ENCODE results near the gene OVCA2.

OVCA2 gene

DNA sequence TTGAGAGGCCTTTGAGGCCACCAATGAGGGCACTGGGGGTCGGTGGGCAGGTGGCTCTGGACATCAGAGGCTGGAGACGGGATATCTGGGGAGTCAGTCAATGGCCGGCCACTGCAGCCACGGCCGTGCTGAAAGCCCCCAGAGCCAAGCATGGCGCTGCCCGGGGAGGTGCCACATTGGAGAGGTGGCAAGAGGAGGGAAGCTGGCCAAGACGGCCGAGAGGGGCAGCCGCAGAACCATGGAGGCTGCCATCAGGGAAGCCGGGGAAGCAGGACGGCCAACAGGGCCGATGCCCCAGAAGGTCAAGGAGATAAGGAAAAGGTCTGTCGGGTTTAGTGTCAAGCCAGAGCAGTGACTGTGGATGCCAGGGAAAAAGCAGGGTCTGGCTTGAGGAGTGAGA lies 26.5 kb upstream of the OVCA2 start:
- no peak for DNase-seq

DNA sequence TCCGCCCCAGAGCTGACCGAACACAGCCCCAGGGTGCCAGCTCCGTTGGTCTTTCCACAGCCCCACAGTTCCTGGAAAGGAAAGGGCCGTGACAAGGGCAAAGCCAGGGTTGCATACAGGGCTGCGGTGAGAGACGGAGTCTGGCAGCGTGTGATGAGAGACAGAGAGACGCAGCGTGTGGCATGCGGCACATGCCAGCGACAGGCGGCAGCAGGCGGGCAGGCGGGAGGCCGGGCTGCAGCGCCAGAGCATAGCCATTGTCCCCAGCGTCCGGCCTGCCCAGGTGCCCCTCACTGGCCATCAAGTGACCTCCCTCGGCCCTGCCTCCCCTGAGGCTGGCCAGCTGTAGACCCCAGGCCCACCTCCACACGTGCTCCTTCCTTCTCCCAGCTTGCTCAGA lies 25.3 kb upstream of the OVCA2 start:
- DNase-seq, result no peak

DNA sequence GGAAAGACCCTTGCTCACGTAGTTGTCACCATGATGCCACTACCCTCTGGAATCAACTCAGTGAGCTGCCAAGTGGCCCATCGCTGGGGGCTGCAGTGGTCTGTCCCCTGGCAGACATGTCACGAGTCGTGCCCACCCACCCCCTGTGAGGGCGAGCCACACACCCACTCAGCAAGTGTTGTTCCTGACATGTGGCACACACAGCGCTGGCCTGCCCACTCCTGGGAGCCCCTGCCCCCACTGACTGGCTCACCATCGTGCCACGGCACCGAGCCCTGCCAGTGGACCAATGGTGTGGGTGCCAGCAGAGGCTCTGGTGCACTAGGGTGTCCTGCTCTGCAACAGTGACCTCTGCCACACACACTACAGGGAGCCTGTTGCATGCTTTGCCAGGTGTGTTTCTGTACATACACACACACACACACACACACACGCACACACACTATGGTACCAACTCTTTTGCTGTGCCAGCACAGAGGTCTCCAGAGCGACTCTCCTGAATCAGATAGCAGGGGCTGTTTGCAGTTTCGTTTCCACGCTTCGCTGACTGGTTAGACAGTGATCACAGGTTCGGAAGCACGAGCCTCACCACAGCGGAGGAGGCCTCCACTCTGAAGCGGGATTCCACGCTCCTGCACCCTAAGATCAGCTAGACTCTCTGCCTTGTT lies 24.4 kb upstream of the OVCA2 start:
- no peak for DNase-seq

DNA sequence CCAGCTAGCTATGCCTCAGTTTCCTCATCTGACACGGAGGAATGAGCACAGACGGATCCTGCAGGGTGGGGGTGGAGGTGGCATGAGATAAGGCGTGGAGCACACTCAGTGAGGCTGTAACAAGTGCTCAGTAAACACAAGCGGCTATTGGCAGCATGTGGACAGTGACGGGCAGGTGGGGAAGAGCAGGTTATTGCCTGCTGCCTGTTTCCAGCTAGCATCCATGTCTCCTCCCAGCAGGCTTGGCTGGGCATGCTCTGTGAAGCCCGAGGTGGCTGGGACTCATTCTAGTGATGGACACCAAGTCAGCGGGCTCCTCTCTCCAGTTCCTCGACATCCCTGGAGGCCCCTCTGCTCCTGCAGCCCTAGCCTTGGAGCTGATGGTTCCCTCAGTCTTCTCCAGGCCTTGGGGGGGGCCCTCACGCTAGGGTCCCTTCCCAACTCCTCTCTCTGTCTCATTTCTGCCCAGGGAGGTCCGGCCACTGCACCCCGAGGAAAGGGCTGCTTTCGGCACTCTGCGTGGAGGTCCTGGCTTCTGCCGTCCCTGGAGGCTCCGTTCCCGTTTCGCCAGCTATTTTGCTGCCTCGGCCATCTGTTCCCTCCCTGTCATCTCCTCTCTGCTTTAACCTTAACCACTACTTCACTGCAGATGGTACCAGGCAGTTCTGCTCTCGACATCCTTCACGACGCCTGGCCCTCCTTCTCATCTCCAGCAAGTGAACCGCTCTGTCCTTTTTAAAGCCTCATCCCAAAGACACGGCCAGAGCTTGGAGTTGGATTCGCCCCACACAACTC lies 22.9 kb upstream of the OVCA2 start:
- no peak for DNase-seq

DNA sequence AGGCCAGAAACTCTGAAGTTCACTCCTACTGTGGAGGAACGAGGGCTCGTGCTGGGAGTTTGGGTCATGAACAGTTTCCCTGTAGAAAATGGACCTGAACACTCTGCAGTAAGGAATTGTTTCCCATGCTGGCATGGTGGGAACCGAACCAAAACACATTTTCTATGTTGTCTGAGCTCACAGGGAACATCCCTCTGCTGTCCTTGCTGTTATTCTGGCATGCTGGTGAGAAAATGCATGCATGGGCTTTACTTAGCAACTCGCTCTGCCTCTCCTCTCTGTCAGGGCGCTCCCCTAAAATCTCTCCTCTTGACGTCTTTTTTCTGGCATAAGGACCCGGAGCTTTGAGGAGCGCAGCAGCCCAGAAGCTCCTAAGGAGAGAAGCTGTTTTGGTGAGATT lies 22.1 kb upstream of the OVCA2 start:
- no peak for DNase-seq

DNA sequence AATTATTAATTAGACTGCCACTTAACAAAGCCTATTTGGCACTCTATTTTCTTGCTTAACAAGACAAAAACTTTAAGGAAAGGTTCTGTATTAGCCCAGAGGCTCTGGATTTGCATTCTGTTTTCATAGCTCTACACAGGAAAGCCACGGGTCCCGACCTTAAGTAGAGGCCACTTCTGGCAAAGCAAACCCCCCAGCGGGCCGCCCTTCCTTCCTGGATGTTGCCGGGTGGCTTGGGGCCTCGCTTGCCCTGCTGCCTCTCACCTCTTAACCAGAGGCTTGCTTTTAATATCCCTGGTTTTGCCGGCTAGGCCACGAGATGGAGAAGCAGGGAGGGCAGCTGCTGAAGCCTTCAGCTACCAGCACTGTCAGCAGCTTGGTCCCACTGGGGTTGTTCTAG lies 21.1 kb upstream of the OVCA2 start:
- DNase-seq, result no peak

DNA sequence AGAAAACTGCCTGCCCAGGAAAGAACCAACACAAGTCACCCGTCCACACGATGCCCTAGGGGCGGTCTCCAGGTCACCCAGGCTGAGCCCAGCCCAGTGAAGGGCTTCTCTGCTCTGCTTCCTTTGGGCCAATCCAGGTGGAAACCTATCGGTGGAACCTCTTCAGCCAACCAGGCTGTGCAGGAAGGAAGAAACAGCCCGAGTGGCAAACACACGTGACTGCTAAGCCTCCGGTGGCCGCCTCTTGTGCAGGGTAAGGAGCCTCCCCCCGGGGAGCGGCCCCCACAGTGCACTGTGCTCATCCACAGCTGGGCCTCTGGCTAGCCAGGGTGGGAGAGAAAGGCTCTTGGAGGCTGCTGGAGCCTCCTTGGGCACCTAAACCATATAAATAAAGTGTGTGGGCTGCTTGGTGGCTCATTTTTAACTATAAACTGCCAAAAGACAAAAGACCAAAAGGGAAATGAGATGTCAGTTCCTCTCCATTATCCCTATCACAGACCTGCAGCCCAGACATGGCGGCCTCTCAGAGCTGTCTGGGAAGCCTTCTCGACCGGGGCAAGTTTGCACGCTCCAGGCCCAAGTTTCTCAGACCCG lies 19.1 kb upstream of the OVCA2 start:
- peak; percentile 37 for DNase-seq

DNA sequence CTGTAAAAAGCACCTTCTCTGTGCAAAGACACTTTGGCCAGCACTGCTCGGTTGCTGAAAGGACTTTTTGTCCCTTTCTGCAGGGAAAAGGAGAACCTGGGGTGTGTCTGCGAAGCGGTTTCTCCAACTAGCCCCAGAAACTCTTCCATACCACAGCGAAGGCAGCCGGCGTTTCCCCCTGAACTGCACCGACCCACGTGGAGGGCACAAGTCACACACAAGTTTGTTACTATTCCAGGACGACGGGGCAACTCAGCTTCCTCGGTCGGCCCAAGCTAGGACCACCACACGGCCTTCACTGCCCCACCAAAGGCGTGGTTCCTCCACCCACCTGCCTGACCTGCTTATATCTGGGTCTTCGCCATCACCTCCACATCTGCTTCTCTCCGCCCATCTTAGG lies 18.6 kb upstream of the OVCA2 start:
- no peak for DNase-seq

DNA sequence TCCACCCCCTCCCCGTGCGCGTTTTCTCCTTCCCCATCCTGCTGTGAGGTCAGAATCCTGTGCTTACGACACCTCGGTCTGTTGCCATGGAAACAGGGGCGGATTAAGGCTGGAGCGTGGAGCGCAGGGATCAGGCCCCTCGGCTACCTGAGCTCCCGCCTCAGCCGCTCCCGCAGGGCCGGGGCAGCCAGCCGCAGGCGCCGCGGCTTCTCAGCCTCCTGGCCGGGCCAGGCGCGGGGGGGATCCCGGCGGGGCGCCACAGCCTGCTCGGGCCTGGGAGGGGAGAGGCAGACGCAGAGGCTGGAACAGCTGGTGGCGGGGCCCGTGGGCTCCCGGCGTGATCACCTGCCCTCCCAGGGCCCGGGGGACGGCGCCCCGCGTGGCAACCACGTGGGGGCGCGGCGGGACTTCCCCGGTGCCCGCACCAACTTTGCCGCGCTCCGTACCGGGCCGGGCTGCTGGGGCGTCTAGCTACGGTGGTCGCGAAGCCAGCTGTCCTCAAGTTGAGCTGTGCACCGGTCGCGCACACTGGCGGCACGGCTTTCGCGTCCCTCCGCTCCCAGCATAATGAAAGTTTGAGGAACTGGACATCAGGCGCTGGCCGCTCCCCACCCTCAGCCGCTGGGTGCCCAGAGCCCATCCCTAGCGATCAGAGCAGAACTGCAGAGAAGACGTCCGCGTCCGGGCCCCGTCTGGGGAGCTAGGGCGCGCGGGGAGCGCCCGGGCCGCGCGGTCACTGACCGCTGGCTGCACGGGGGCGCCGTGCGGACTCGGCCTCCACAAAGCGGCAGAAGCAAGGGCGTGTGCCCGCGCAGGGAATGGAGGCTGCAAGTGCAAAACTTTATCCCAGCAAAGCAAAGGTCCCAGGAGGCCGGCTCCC lies 17.9 kb upstream of the OVCA2 start:
- peak; percentile 72 for DNase-seq

DNA sequence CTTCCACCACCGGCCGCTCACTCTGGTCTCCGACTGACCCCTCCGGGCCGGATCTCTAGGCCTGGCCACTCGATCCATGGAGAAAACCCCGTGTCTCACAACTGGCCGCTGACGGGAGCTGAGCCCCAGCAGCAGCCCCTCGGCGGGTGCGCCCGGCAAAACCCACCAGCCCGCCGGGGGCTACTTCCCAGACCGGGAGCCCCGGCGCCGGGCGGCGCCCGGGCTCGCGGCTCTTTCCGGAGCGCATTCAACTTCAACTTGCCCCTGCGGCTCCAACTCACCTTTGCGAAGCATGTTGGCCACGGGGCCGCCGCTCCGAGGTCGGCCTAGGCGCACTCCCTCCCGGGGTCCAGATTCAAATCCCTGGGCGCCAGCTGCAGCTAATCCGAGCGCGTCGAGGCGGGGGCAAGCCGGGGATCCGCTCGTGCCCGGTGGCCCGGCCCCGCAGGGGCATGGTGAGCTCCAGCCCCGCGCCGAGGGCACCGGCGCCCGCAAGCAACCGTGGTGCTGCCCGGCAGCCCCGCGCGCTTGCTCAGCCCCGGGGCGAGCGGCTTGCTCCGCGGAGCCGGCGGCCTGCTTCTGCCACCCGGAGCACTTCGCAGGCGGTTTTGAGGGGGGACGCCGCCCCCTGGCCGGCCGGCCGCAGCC lies 17.1 kb upstream of the OVCA2 start:
- no peak for DNase-seq

DNA sequence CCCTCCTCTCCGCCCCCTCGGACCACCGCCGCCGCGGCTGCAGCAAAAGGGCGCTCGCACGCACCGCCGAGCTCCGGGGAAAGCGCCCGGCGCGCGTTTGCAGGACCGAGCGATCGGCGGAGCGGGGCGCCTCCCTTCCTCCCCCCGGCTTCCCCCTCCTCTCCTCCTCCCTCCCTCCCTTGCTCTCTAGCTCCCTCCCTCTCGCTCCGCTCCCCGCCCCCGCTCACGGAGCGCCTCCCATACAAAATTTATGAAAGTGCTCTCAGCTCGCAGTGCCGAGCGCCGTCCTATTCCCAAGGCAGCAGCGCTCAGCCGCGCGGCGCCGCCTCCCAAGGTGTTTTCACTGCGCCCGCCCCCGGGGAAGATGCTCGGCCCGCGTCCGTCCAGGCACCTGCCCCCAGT lies 16.6 kb upstream of the OVCA2 start, which contains the start of gene RTN4RL1:
TSS of gene RTN4RL1 (minus strand) at position 115 of the 402 bp plus-strand sequence. CDS start 469 bp downstream, outside the sequence.
- peak; percentile 82 for DNase-seq

DNA sequence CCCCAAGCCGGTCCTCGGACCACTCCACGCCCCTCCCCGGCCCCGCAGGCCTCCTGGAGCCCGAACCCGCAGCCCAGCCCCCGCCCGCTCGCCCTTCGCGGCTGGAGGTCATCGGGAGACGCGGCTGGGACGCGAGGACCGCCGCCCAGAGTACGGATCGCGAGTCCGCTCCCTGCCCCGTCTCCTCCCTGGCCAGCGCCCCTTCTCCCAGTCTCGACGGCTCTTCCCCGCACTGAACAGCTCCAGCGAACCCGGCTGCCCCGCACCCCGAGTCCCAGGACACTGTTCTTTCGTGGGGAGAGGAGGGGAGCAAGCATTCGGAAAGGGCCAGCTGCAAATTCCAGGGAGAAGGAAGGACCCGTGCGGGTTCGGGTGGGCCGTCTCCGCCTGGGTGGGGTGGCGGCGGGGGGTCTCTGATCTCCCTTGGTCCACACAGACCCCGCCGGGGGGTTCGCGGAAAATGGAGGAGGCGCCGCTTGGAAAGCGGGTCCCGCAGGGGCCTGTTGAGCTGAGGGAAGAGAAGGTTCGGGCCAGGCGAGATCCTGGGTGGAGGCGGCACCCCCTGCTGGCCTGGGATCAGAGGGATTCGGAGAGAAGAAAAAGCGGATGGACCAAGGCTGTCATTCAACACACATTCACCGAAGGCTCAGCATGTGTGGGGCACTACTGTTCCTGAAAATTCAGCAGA lies 16.1 kb upstream of the OVCA2 start:
- DNase-seq, result peak; percentile 73

DNA sequence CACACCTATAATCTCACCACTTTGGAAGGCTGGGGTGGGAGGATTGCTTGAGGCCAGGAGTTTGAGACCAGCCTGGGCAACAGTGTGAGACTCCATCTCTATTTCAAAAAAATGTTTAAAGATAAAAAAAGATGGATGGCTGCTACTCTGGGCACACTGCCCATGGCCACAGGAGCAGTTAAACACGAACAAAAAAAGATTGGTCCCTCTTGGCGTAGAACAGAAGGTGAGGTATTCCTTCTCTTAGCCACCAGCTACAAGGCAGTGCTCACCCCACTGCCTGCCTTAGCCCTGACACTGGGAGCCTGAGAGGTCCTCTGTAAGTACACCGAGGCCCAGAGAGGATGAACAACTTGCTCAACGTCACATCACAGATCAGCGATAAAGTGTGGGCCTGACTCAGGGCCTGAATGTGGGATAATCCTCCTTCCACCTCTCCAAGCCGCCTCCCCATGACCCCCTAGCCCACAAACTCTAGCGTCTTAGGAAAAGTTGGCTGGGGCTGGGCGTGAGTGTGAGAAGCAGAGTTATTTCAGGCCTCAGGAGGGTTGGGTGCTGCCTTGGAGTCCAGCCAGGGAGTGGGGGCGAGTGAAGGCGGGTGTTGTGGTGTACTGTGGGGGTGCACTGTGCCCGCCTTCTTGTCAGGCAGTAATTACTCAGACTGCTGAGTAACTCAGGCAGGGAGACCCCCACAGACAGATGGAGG lies 14.1 kb upstream of the OVCA2 start:
- DNase-seq, result peak; percentile 46

DNA sequence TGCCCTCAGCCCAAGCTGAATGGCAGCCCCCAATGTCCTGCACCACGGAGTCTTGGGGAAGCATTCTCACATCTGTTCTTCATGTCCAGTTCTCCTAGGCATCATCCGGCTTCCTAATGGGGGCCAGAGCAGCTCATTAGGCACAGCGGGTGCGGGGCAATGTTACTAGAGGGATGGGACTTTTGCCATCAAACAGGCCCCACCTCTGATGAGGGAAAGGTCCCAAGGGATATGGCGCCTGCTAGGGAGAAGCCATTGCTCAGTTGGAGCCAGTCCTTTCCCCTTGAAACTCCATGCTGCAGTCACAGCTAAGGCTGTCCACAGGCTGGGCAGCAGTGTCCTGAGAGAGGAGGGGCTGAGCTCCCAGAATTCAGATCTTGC lies 13.6 kb upstream of the OVCA2 start:
- DNase-seq, result no peak

DNA sequence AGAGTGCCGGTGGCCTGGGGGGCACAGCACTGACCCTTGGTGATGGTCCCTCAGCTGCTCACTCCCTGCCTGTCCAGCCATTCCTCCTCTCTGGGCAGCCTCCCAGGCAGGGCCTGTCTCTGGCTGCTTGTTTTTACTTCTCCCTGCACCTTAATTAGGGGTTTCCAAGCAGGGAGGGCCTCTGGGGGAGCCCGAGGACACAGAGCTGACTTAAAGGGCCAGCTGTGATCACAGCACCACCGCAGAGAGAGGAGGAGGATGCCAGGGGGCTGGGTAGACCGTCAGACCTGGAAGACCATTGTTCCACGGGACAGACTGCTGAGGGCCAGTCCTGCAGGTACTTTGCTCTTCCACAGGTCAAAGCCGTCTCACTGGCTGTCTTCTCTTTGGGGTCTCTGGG lies 13.1 kb upstream of the OVCA2 start:
- DNase-seq, result peak; percentile 51

DNA sequence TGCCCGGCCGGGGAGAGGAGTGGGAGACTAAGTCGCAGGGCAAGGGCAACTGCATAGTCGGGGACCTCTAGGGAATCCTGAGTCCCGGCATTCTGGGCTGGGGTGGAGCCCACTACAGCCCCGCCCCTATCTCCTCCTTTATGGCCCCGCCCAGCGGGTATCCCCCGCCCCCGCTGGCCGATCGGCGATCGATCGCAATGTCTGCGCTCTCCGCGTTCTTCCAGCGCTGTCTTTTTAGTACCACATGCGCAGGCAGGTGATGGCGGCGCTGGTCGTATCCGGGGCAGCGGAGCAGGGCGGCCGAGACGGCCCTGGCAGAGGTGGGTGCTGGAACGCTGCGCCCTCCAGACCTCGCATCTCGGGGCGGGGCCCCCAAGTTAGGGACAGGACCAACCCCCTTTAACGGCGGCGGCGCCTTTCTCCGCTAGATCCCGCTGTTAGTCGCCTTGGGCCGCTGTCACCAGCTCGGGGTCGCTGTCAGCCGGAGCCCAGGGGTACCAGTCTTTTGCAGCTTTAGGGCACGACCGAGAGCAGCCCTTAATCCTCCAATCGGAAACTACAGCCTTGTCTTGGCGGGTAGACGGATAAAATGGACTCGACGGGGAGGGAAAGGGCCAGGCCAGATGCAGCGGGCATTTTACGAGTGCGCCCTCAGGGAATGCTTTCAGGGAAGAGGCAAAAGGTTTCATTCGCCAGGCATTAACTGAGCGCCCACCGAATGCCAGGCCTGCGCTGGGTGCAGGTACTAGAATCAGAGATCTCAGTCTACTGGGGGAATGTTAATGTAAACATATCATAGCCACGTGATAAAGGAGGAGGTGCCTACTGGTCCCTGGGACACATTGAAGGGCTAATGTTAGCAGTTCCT lies 11.7 kb upstream of the OVCA2 start, which contains the start of gene DPH1:
TSS of gene DPH1 (plus strand) at position 243 of the 868 bp plus-strand sequence. CDS start at position 260, 17 bp downstream.
- DNase-seq, result peak; percentile 96

DNA sequence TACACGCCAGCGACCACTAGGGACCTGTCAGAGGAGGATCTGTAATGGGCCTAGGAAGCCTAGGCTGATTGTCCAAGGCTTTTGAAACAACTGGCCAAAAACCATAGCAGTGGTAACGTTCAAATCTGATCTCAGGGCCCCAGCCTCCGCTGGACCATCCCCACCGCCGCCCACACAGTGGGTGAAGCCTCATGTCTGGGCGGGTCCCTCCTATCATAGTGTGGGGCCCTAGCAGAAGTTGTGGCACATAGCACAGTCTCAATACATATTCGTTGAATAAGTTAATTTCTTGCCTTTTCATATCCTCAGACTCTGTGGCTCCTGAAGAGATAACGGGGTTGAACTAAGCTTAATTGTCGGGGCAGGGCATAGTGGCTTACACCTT lies 11.1 kb upstream of the OVCA2 start:
- no peak for DNase-seq

DNA sequence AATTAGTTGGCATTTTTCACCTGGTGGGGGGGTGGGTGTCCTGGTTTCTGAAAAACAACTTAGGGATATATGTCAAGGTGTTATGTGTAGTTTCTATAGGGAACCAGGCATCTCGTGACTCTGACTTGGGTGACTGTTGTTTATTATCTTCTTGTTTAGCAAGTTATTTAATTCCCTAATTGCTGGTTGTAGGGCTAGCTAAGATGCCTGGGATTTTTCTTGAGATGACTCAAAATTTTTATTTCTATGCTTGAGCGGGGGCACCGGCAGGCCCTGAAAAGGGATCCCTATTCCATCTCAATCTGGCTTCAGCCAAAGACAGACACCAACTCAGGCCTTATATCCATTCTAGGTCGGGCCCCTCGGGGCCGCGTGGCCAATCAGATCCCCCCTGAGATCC lies 8.7 kb upstream of the OVCA2 start:
- DNase-seq, result no peak

DNA sequence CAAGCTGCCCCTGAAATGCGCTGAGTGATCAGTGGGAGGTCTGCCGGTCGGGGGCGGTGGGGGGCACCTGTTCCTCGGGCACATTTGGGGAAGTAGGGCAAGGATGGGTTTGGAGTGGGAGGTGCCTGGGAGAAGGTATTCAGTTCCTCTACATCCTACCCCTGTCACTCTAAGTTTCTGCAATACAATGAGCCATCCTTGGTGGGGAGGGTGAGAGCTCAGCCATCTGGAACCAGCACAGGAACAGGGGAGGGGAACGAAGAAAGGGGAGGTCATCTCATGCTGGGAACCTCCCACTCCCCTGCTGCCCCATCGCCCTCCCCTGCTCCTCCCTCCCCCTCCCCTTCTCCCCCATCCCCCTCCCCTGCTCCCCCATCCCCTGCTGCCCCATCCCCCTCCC lies 7.7 kb upstream of the OVCA2 start:
- DNase-seq, result no peak
